Esophagus muscularis mucosa (tissue), 4 donors: ENCODE measurements around the gene SPINK1. TPM values are rescaled to one million over a fixed set of nuclear protein-coding genes. Genes with fewer than 3 reads are reported as not detected.

Source experiments
- DNase-seq: peaks from one replicate; pipeline ENCODE4 v3.0.0-alpha.2; 2017; ENCODE audit errors: extremely low spot score
- H3K27ac ChIP-seq, 4 donors: fragments of 200-600 bp; sonication (generic); replicated peaks in 1 of 4; 1 replicate in 3 of 4; 2 replicates in 1 of 4; pipeline ENCODE4 v1.5.1; 2016 to 2019; ENCODE audit warnings: mild to moderate bottlenecking in 1 of 4
- H3K27me3 ChIP-seq, 4 donors: fragments of 200-600 bp; sonication (generic); one replicate each; pipeline versions ENCODE4 v1.5.1 to v1.6.0; 2016 to 2019
- H3K36me3 ChIP-seq, 4 donors: fragments of 200-600 bp; sonication (generic); one replicate each; pipeline ENCODE4 v1.5.1; 2016 to 2019
- H3K4me1 ChIP-seq, 4 donors: fragments of 200-600 bp; sonication (generic); one replicate each; pipeline ENCODE4 v1.5.1; 2016 to 2019
- H3K4me3 ChIP-seq, 4 donors: fragments of 200-600 bp; sonication (generic); 1 replicate in 2 of 4; 2 replicates in 2 of 4; pipeline ENCODE4 v1.5.1; 2016 to 2019; ENCODE audit warnings: mild to moderate bottlenecking in 4 of 4, moderate library complexity in 1 of 4
- H3K9me3 ChIP-seq, 4 donors: fragments of 200-600 bp; sonication (generic); 1 replicate in 3 of 4; 2 replicates in 1 of 4; pipeline ENCODE4 v1.5.1; 2016 to 2019
- EP300 ChIP-seq: sonication (generic); formaldehyde crosslinking; IDR thresholded peaks from one replicate; pipeline ENCODE4 v1.6.1; 2017; ENCODE audit warnings: antibody characterized with exemption
- POLR2A ChIP-seq: fragments of 450-650 bp; IDR thresholded peaks from one replicate; pipeline ENCODE4 v1.6.1; 2017; ENCODE audit warnings: antibody characterized with exemption, moderate library complexity, mild to moderate bottlenecking, low read depth
- POLR2AphosphoS5 ChIP-seq, 2 donors: sonication (generic); formaldehyde crosslinking; IDR thresholded peaks; one replicate each; pipeline ENCODE4 v1.6.1; 2017; ENCODE audit warnings: antibody characterized with exemption in 2 of 2
- WGBS: methylation state at CpG from one replicate; pipeline ENCODE4 v1.1.5; 2018; 5-methylcytosine and 5-hydroxymethylcytosine counted together
- intact Hi-C: fragments of 100-400 bp; cut with DNase I; formaldehyde crosslinking; loops from one replicate; pipeline ENCODE4 v1.15.1; 2023
- total RNA-seq, 4 donors: library from RNA; depleted of rRNA; stranded (reverse); fragments of >200 nt; gene quantifications; one replicate each; pipeline versions ENCODE4 v1.1.0 to v1.2.1, GENCODE V29; 2016
- TF ChIP-seq, protein P1 (sequence below), 3 experiments: fragments of 200-600 bp in 2 of 3; fragments of 450-650 bp in 1 of 3; sonication (generic) in 2 of 3; IDR thresholded peaks; one replicate each; pipeline ENCODE4 v1.5.1; 2017 to 2019; ENCODE audit warnings: antibody characterized with exemption in 3 of 3, mild to moderate bottlenecking in 2 of 3, moderate library complexity in 1 of 3

Gene SPINK1
- total RNA-seq, 4 donors from 2014 or later, result not detected

DNA sequence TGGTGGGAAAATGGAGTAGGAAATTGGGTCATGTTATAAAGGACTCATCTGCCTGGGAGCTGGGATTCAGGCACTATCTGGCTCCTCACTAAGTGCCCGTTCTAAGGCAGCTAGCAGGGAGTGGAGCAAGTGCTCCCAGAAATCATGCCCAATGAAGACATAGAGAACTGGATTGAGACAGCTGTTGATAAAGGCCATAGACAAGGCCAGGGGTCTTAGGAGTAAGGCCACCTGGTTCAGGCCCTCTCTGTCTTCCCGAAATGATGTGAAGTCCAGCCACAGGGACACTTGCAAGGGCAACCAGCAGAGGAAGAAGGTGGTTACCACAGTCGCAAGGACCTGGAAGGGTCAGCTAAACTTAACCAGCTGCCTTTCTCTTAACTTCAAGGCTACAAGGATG is 20.1 kb upstream of the SPINK1 start:
- no peak overlapping the region for H3K4me3 ChIP-seq
- H3K36me3 ChIP-seq, result no peaks in the 10 kb centered on the region
- DNase-seq, result no peak
- no peak overlapping the region for H3K27ac ChIP-seq
- TF ChIP-seq EP300 (no peak), POLR2AphosphoS5 (IDR thresholded peaks at IDR 0.05) (no peak), POLR2A (no peak)
- TF ChIP-seq, protein P1, sequence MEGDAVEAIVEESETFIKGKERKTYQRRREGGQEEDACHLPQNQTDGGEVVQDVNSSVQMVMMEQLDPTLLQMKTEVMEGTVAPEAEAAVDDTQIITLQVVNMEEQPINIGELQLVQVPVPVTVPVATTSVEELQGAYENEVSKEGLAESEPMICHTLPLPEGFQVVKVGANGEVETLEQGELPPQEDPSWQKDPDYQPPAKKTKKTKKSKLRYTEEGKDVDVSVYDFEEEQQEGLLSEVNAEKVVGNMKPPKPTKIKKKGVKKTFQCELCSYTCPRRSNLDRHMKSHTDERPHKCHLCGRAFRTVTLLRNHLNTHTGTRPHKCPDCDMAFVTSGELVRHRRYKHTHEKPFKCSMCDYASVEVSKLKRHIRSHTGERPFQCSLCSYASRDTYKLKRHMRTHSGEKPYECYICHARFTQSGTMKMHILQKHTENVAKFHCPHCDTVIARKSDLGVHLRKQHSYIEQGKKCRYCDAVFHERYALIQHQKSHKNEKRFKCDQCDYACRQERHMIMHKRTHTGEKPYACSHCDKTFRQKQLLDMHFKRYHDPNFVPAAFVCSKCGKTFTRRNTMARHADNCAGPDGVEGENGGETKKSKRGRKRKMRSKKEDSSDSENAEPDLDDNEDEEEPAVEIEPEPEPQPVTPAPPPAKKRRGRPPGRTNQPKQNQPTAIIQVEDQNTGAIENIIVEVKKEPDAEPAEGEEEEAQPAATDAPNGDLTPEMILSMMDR (IDR thresholded peaks at IDR 0.05), result no peak
- no peaks in the 10 kb centered on the region for H3K9me3 ChIP-seq
- WGBS, result 96% methylated on average over 3 of the region's 3 CpGs
- no peaks in the 10 kb centered on the region for H3K27me3 ChIP-seq
- intact Hi-C loops, result no loop called here
- H3K4me1 ChIP-seq, result no peaks in the 10 kb centered on the region

- TF ChIP-seq, protein P1 (IDR thresholded peaks at IDR 0.05), result no peak
- TF ChIP-seq POLR2A (no peak), POLR2AphosphoS5 (IDR thresholded peaks at IDR 0.05) (no peak), EP300 (no peak)
- no peaks in the 10 kb centered on the region for H3K36me3 ChIP-seq
- intact Hi-C loops, result no loop called here
- WGBS, result 73% methylated on average over 2 of the region's 2 CpGs
- no peaks in the 10 kb centered on the region for H3K27me3 ChIP-seq
- no peaks in the 10 kb centered on the region for H3K4me1 ChIP-seq
- no peak for DNase-seq
- no peak overlapping the region for H3K4me3 ChIP-seq
- H3K9me3 ChIP-seq, result no peaks in the 10 kb centered on the region
- H3K27ac ChIP-seq, result no peak overlapping the region
Measured at GRCh38 chr5:147849226-147849625, 17.8 kb upstream of the SPINK1 start.

DNA sequence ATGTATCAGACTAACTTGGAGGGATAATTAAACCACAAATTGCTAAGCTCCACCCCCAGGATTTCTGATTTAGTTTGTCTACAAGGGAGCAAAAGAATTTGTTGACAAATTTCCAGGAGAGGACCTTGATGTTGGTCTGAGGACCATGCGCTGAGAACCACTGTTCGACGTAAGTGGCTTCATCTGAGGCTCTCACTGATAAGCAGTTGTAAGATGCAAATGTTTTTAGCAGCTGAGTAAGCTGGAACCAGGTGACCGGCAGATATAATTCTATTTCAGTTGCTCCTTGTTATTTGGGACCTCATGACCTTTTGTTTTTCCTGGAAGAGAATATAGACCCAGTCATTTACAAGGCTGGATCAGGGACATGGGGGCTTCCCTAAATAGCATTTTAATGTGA is 14.1 kb upstream of the SPINK1 start:
- no peak for DNase-seq
- Histone ChIP-seq H3K9me3 (no peaks in the 10 kb centered on the region), H3K27me3 (peaks cover 0 to 5% (median 0%) of the 10 kb centered on the region in 4 donors), H3K4me1 (no peaks in the 10 kb centered on the region), H3K27ac (no peak overlapping the region), H3K36me3 (no peaks in the 10 kb centered on the region), H3K4me3 (no peak overlapping the region)
- TF ChIP-seq POLR2AphosphoS5 (IDR thresholded peaks at IDR 0.05) (no peak), EP300 (no peak), POLR2A (no peak)
- TF ChIP-seq, protein P1 (IDR thresholded peaks at IDR 0.05), result no peak
- WGBS, result 92% methylated on average over 4 of the region's 4 CpGs
- intact Hi-C loops, result no loop called here

DNA sequence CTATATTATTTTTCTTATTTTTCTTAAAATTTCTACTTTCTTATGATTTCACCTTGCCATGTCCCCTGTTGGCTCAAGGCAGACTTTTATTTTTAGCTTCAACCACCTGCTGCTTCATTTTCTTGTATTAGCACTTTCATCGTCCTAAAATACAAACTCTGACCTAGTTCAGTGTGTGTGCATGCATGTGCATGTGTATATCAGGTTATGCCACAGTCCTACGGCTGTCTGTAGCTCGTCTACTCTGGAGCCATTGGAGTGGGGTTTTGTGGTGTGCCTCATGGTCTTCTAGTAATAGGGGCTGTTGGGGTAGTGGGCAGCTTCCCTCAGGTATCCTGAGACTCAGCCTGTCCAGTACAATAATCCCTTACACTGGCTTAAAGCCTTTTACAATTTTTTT is 13.4 kb upstream of the SPINK1 start:
- Histone ChIP-seq H3K36me3 (no peaks in the 10 kb centered on the region), H3K27me3 (peaks cover 0 to 5% (median 0%) of the 10 kb centered on the region in 4 donors), H3K4me3 (no peak overlapping the region), H3K4me1 (no peaks in the 10 kb centered on the region), H3K9me3 (no peaks in the 10 kb centered on the region), H3K27ac (no peak overlapping the region)
- 44% methylated on average over 3 of the region's 3 CpGs for WGBS
- intact Hi-C loops, result no loop called here
- TF ChIP-seq POLR2A, result no peak
- TF ChIP-seq, protein P1 (IDR thresholded peaks at IDR 0.05), result no peak
- TF ChIP-seq EP300, result no peak
- TF ChIP-seq POLR2AphosphoS5 (IDR thresholded peaks at IDR 0.05), result no peak
- no peak for DNase-seq

GRCh38 chr5:147842869-147843268 is 11.4 kb upstream of the SPINK1 start:
- TF ChIP-seq POLR2A, result no peak
- TF ChIP-seq EP300, result no peak
- no peak for TF ChIP-seq POLR2AphosphoS5 (IDR thresholded peaks at IDR 0.05)
- 55% methylated on average over 2 of the region's 2 CpGs for WGBS

More at GRCh38 chr5:147842869-147843268, 11.4 kb upstream of the SPINK1 start:
- no peak for DNase-seq
- intact Hi-C loops, result no loop called here
- no peak overlapping the region for H3K27ac ChIP-seq
- H3K9me3 ChIP-seq, result no peaks in the 10 kb centered on the region
- peaks cover 0 to 5% (median 0%) of the 10 kb centered on the region in 4 donors for H3K27me3 ChIP-seq
- H3K4me1 ChIP-seq, result no peaks in the 10 kb centered on the region
- H3K36me3 ChIP-seq, result no peaks in the 10 kb centered on the region
- H3K4me3 ChIP-seq, result no peak overlapping the region
